ENCODE measurements around the gene CACNB3. TPM values are rescaled to one million over a fixed set of nuclear protein-coding genes. Genes with fewer than 3 reads are reported as not detected.

CACNB3 gene
- total and polyA plus RNA-seq, 2 of the 13 experiments (the other 11 are each of a cell fraction or from before 2014, with no cell fraction given): 0.29 to 0.54 TPM

- TF ChIP-seq NCOA2 (CRISPR knock-in tag; IDR thresholded peaks at IDR 0.05) (no peak; the same call in 1 of the 2 replicates), PREB (CRISPR knock-in tag; IDR thresholded peaks at IDR 0.05) (no peak), MIER3 (CRISPR knock-in tag; IDR thresholded peaks at IDR 0.05; ENCODE audit: borderline replicate concordance) (peak; percentile 27; the same call in 1 of the 2 replicates), XRCC5 (optimal IDR thresholded peaks at IDR 0.05; ENCODE audit: low read length) (peak; percentile 65), DNMT1 (CRISPR knock-in tag; IDR thresholded peaks at IDR 0.05) (0 out of 2 replicates have a peak, but pooled peaks have one; percentile 66), ZSCAN20 (CRISPR knock-in tag; IDR thresholded peaks at IDR 0.05; ENCODE audit: borderline replicate concordance) (0 out of 2 replicates have a peak, but pooled peaks have one; percentile 28), ZNF615 (CRISPR knock-in tag; IDR thresholded peaks at IDR 0.05; ENCODE audit: borderline replicate concordance) (no peak), WIZ (CRISPR knock-in tag; IDR thresholded peaks at IDR 0.05) (0 out of 2 replicates have a peak, but pooled peaks have one; percentile 58), SOX5 (CRISPR knock-in tag; IDR thresholded peaks at IDR 0.05; ENCODE audit: borderline replicate concordance) (peak; percentile 24; the same call in 1 of the 2 replicates), HNRNPLL (IDR thresholded peaks at IDR 0.05; ENCODE audit: low read depth, low read length, poor library complexity, severe bottlenecking) (peak; percentile 64), ARID2 (CRISPR knock-in tag; IDR thresholded peaks at IDR 0.05; ENCODE audit: borderline replicate concordance) (no peak), SCMH1 (CRISPR knock-in tag; IDR thresholded peaks at IDR 0.05; ENCODE audit: borderline replicate concordance) (no peak), ZNF720 (CRISPR knock-in tag; IDR thresholded peaks at IDR 0.05) (no peak), ZNF12 (CRISPR knock-in tag; IDR thresholded peaks at IDR 0.05) (0 out of 2 replicates have a peak, but pooled peaks have one; percentile 12), ZNF143 (CRISPR knock-in tag; IDR thresholded peaks at IDR 0.05) (peak; percentile 97), ZNF30 (CRISPR knock-in tag; IDR thresholded peaks at IDR 0.05) (no peak), RELA (CRISPR knock-in tag; IDR thresholded peaks at IDR 0.05) (no peak)
- TF ChIP-seq, protein P1, sequence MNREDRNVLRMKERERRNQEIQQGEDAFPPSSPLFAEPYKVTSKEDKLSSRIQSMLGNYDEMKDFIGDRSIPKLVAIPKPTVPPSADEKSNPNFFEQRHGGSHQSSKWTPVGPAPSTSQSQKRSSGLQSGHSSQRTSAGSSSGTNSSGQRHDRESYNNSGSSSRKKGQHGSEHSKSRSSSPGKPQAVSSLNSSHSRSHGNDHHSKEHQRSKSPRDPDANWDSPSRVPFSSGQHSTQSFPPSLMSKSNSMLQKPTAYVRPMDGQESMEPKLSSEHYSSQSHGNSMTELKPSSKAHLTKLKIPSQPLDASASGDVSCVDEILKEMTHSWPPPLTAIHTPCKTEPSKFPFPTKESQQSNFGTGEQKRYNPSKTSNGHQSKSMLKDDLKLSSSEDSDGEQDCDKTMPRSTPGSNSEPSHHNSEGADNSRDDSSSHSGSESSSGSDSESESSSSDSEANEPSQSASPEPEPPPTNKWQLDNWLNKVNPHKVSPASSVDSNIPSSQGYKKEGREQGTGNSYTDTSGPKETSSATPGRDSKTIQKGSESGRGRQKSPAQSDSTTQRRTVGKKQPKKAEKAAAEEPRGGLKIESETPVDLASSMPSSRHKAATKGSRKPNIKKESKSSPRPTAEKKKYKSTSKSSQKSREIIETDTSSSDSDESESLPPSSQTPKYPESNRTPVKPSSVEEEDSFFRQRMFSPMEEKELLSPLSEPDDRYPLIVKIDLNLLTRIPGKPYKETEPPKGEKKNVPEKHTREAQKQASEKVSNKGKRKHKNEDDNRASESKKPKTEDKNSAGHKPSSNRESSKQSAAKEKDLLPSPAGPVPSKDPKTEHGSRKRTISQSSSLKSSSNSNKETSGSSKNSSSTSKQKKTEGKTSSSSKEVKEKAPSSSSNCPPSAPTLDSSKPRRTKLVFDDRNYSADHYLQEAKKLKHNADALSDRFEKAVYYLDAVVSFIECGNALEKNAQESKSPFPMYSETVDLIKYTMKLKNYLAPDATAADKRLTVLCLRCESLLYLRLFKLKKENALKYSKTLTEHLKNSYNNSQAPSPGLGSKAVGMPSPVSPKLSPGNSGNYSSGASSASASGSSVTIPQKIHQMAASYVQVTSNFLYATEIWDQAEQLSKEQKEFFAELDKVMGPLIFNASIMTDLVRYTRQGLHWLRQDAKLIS (CRISPR knock-in tag; IDR thresholded peaks at IDR 0.05): no peak
- TF ChIP-seq, protein P2, sequence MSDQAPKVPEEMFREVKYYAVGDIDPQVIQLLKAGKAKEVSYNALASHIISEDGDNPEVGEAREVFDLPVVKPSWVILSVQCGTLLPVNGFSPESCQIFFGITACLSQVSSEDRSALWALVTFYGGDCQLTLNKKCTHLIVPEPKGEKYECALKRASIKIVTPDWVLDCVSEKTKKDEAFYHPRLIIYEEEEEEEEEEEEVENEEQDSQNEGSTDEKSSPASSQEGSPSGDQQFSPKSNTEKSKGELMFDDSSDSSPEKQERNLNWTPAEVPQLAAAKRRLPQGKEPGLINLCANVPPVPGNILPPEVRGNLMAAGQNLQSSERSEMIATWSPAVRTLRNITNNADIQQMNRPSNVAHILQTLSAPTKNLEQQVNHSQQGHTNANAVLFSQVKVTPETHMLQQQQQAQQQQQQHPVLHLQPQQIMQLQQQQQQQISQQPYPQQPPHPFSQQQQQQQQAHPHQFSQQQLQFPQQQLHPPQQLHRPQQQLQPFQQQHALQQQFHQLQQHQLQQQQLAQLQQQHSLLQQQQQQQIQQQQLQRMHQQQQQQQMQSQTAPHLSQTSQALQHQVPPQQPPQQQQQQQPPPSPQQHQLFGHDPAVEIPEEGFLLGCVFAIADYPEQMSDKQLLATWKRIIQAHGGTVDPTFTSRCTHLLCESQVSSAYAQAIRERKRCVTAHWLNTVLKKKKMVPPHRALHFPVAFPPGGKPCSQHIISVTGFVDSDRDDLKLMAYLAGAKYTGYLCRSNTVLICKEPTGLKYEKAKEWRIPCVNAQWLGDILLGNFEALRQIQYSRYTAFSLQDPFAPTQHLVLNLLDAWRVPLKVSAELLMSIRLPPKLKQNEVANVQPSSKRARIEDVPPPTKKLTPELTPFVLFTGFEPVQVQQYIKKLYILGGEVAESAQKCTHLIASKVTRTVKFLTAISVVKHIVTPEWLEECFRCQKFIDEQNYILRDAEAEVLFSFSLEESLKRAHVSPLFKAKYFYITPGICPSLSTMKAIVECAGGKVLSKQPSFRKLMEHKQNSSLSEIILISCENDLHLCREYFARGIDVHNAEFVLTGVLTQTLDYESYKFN (CRISPR knock-in tag; conservative IDR thresholded peaks at IDR 0.05): peak; percentile 21; the same call in 1 of the 2 replicates
Measured at GRCh38 chr12:48851883-48852733, 33.8 kb downstream of the CACNB3 start, which contains the start of gene DDX23 (continued).
